GM12878 (cell line): ENCODE measurements around the gene OAF. TPM values are rescaled to one million over a fixed set of nuclear protein-coding genes. Genes with fewer than 3 reads are reported as not detected.

Experiments
- BCLAF1 ChIP-seq: fragments of 450-650 bp; IDR thresholded peaks from 2 replicates; pipeline ENCODE4 v1.6.1; 2017; ENCODE audit warnings: antibody characterized with exemption, mild to moderate bottlenecking, moderate library complexity
- CEBPZ ChIP-seq: fragments of 150-350 bp; IDR thresholded peaks from 2 replicates; pipeline ENCODE4 v1.6.1; 2016; ENCODE audit warnings: low read depth, low read length
- CHD4 ChIP-seq: fragments of 200-600 bp; sonication (generic); IDR thresholded peaks from 2 replicates; pipeline ENCODE4 v1.6.1; 2016; ENCODE audit warnings: mild to moderate bottlenecking
- ELK1 ChIP-seq: IDR thresholded peaks from 2 replicates; pipeline ENCODE4 v1.6.1; 2012; ENCODE audit warnings: low read depth, low read length, improper control_type of control experiment
- FOXK2 ChIP-seq: fragments of 450-650 bp; IDR thresholded peaks from 2 replicates; pipeline ENCODE4 v1.6.1; 2017; ENCODE audit warnings: mild to moderate bottlenecking, moderate library complexity
- GABPA ChIP-seq: IDR thresholded peaks from 2 replicates; pipeline ENCODE4 v1.6.1; 2014; ENCODE audit warnings: antibody characterized with exemption, low read depth, mild to moderate bottlenecking, inconsistent platforms
- HDAC2 ChIP-seq: fragments of 200-600 bp; sonication (generic); IDR thresholded peaks from 2 replicates; pipeline ENCODE4 v1.6.1; 2017
- JUNB ChIP-seq: IDR thresholded peaks from 2 replicates; pipeline ENCODE4 v1.6.1; 2016; ENCODE audit warnings: antibody characterized with exemption, mild to moderate bottlenecking
- MTA3 ChIP-seq: IDR thresholded peaks from 2 replicates; pipeline ENCODE4 v1.6.1; 2012; ENCODE audit warnings: low read length, inconsistent platforms, borderline replicate concordance
- PAX5 ChIP-seq: IDR thresholded peaks from 2 replicates; pipeline ENCODE4 v1.6.1; 2011; ENCODE audit warnings: low read depth, low read length, borderline replicate concordance
- PML ChIP-seq: IDR thresholded peaks from 2 replicates; pipeline ENCODE4 v1.6.1; 2012; ENCODE audit warnings: low read length, inconsistent platforms
- POLR2AphosphoS5 ChIP-seq: IDR thresholded peaks from 2 replicates; pipeline ENCODE4 v1.6.1; 2011; ENCODE audit warnings: mild to moderate bottlenecking, low read length, inconsistent platforms
- RB1 ChIP-seq: fragments of 450-650 bp; formaldehyde crosslinking; IDR thresholded peaks from 2 replicates; pipeline ENCODE4 v1.6.1; 2017; ENCODE audit warnings: mild to moderate bottlenecking, borderline replicate concordance
- SIN3A ChIP-seq: IDR thresholded peaks from 2 replicates; pipeline ENCODE4 v1.6.1; 2012; ENCODE audit warnings: low read depth, low read length, improper control_type of control experiment
- SRF ChIP-seq, 2 experiments: IDR thresholded peaks; 2 replicates each; pipeline ENCODE4 v1.6.1; 2011; ENCODE audit warnings: low read depth in 2 of 2, low read length in 2 of 2, mild to moderate bottlenecking in 1 of 2, moderate library complexity in 1 of 2
- TAF1 ChIP-seq: IDR thresholded peaks from 2 replicates; pipeline ENCODE4 v1.6.1; 2011; ENCODE audit warnings: mild to moderate bottlenecking, low read depth, low read length, borderline replicate concordance
- TARDBP ChIP-seq: IDR thresholded peaks from 2 replicates; pipeline ENCODE4 v1.6.1; 2016; ENCODE audit warnings: borderline replicate concordance
- ZNF274 ChIP-seq: IDR thresholded peaks from one replicate; pipeline ENCODE4 v1.8.0; 2011; ENCODE audit not compliant: insufficient read length, insufficient read depth
- ZNF384 ChIP-seq: IDR thresholded peaks from 2 replicates; pipeline ENCODE4 v1.6.1; 2012; ENCODE audit warnings: low read depth, mild to moderate bottlenecking, low read length, improper control_type of control experiment, borderline replicate concordance
- polyA plus RNA-seq, 11 experiments: library from polyadenylated mRNA; depleted of rRNA in 4 of 11; unstranded in 6 of 11; stranded (reverse) in 5 of 11; fragments of >200 nt; fragmentation: Nextera tagmentation in 4 of 11; fragmentation: Illumina TruSeq in 1 of 11; extraction: Ambion mirVana in 4 of 11; extraction: Trizol in 1 of 11; gene quantifications; 1 replicate in 1 of 11; 2 replicates in 10 of 11; pipeline versions ENCODE4 v1.2.1 to v1.2.3, GENCODE V29; 2011 to 2016; ENCODE audit warnings: inconsistent platforms in 2 of 11, missing spikeins in 2 of 11, low read depth in 1 of 11
- total RNA-seq, 4 experiments: library from RNA; depleted of rRNA in 3 of 4; stranded (reverse); fragments of >200 nt in 3 of 4; fragmentation: Illumina TruSeq in 1 of 4; extraction: Trizol in 1 of 4; gene quantifications; 2 replicates each; pipeline versions ENCODE4 v1.2.1 to v1.2.3, GENCODE V29; 2013 to 2021
- TF ChIP-seq, protein P1 (sequence below): fragments of 450-650 bp; IDR thresholded peaks from 2 replicates; pipeline ENCODE4 v1.6.1; 2017; ENCODE audit warnings: borderline replicate concordance
- TF ChIP-seq, protein P2 (sequence below): IDR thresholded peaks from 2 replicates; pipeline ENCODE4 v1.6.1; 2011; ENCODE audit warnings: borderline replicate concordance, low read depth, mild to moderate bottlenecking, moderate library complexity, low read length; ENCODE audit not compliant: insufficient read depth, poor library complexity, severe bottlenecking

The OAF gene
- total and polyA plus RNA-seq, 10 of the 15 experiments (the other 5 are each of a cell fraction or from before 2014, with no cell fraction given): 0.10 to 4.7 (median 1.1) TPM

GRCh38 chr11:120210626-120211521 is at the start of gene OAF (continued):
- TF ChIP-seq BCLAF1 (no peak), HDAC2 (no peak), POLR2AphosphoS5 (no peak), ZNF384 (peak; percentile 21), FOXK2 (no peak), CEBPZ (no peak), GABPA (no peak), ZNF274 (no peak), SIN3A (no peak), TARDBP (no peak), MTA3 (no peak), JUNB (no peak), PML (no peak), PAX5 (no peak), RB1 (0 out of 2 replicates have a peak, but pooled peaks have one; percentile 49), CHD4 (no peak), TAF1 (no peak), ELK1 (no peak), SRF (IDR thresholded peaks at IDR 0.05; ENCODE audit: low read depth in 2 of 2, low read length in 2 of 2) (no peak)
- TF ChIP-seq, protein P1, sequence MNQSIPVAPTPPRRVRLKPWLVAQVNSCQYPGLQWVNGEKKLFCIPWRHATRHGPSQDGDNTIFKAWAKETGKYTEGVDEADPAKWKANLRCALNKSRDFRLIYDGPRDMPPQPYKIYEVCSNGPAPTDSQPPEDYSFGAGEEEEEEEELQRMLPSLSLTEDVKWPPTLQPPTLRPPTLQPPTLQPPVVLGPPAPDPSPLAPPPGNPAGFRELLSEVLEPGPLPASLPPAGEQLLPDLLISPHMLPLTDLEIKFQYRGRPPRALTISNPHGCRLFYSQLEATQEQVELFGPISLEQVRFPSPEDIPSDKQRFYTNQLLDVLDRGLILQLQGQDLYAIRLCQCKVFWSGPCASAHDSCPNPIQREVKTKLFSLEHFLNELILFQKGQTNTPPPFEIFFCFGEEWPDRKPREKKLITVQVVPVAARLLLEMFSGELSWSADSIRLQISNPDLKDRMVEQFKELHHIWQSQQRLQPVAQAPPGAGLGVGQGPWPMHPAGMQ: no peak
- TF ChIP-seq, protein P2, sequence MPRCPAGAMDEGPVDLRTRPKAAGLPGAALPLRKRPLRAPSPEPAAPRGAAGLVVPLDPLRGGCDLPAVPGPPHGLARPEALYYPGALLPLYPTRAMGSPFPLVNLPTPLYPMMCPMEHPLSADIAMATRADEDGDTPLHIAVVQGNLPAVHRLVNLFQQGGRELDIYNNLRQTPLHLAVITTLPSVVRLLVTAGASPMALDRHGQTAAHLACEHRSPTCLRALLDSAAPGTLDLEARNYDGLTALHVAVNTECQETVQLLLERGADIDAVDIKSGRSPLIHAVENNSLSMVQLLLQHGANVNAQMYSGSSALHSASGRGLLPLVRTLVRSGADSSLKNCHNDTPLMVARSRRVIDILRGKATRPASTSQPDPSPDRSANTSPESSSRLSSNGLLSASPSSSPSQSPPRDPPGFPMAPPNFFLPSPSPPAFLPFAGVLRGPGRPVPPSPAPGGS: no peak
